HEK293 (cell line): ENCODE data around the gene CCDC57.

Source experiments
- KLF10 ChIP-seq: fragments of 450-650 bp; IDR thresholded peaks from 2 replicates; pipeline ENCODE4 v1.5.1; 2018; ENCODE audit warnings: missing biosample characterization, mild to moderate bottlenecking, missing genetic modification characterization
- KLF17 ChIP-seq: fragments of 450-650 bp; formaldehyde crosslinking; IDR thresholded peaks from 2 replicates; pipeline ENCODE4 v1.5.1; 2016; ENCODE audit warnings: missing biosample characterization, missing genetic modification characterization
- REPIN1 ChIP-seq: fragments of 450-650 bp; formaldehyde crosslinking; IDR thresholded peaks from 2 replicates; pipeline ENCODE4 v1.5.1; 2017; ENCODE audit warnings: missing biosample characterization, missing genetic modification characterization, low read depth
- SALL2 ChIP-seq: fragments of 450-650 bp; formaldehyde crosslinking; IDR thresholded peaks from 2 replicates; pipeline ENCODE4 v1.5.0; 2017; ENCODE audit warnings: missing biosample characterization, mild to moderate bottlenecking, missing genetic modification characterization, borderline replicate concordance
- SP7 ChIP-seq: fragments of 450-650 bp; formaldehyde crosslinking; IDR thresholded peaks from 2 replicates; pipeline ENCODE4 v1.5.1; 2016; ENCODE audit warnings: missing biosample characterization, missing genetic modification characterization
- WT1 ChIP-seq: fragments of 450-650 bp; formaldehyde crosslinking; IDR thresholded peaks from 2 replicates; pipeline ENCODE4 v1.5.1; 2016; ENCODE audit warnings: missing biosample characterization, missing genetic modification characterization
- ZBTB48 ChIP-seq: fragments of 450-650 bp; formaldehyde crosslinking; IDR thresholded peaks from 2 replicates; pipeline ENCODE4 v1.5.1; 2016; ENCODE audit warnings: missing biosample characterization, missing genetic modification characterization
- ZFHX2 ChIP-seq: fragments of 450-650 bp; formaldehyde crosslinking; conservative IDR thresholded peaks from 2 replicates; pipeline ENCODE4 v1.5.1; 2016; ENCODE audit warnings: missing biosample characterization, missing genetic modification characterization
- ZFP3 ChIP-seq: fragments of 450-650 bp; formaldehyde crosslinking; IDR thresholded peaks from 2 replicates; pipeline ENCODE4 v1.5.1; 2016; ENCODE audit warnings: low read depth, missing biosample characterization, missing genetic modification characterization
- ZFP41 ChIP-seq: fragments of 450-650 bp; formaldehyde crosslinking; IDR thresholded peaks from 2 replicates; pipeline ENCODE4 v1.5.1; 2016; ENCODE audit warnings: missing biosample characterization, missing genetic modification characterization, borderline replicate concordance
- ZNF121 ChIP-seq: fragments of 450-650 bp; formaldehyde crosslinking; IDR thresholded peaks from 2 replicates; pipeline ENCODE4 v1.5.1; 2016; ENCODE audit warnings: missing biosample characterization, missing genetic modification characterization
- ZNF138 ChIP-seq: fragments of 450-650 bp; formaldehyde crosslinking; IDR thresholded peaks from 2 replicates; pipeline ENCODE4 v1.5.1; 2016; ENCODE audit warnings: missing biosample characterization, missing genetic modification characterization, borderline replicate concordance
- ZNF140 ChIP-seq: fragments of 450-650 bp; formaldehyde crosslinking; IDR thresholded peaks from 2 replicates; pipeline ENCODE4 v1.5.1; 2016; ENCODE audit warnings: missing biosample characterization, missing genetic modification characterization
- ZNF146 ChIP-seq: fragments of 450-650 bp; formaldehyde crosslinking; IDR thresholded peaks from 2 replicates; pipeline ENCODE4 v1.5.1; 2016; ENCODE audit warnings: missing biosample characterization, missing genetic modification characterization
- ZNF155 ChIP-seq: fragments of 450-650 bp; formaldehyde crosslinking; IDR thresholded peaks from 2 replicates; pipeline ENCODE4 v1.5.1; 2016; ENCODE audit warnings: missing biosample characterization, missing genetic modification characterization
- ZNF16 ChIP-seq: fragments of 450-650 bp; formaldehyde crosslinking; IDR thresholded peaks from 2 replicates; pipeline ENCODE4 v1.5.1; 2016; ENCODE audit warnings: low read depth, missing biosample characterization, missing genetic modification characterization
- ZNF169 ChIP-seq: fragments of 450-650 bp; formaldehyde crosslinking; IDR thresholded peaks from 2 replicates; pipeline ENCODE4 v1.5.1; 2016; ENCODE audit warnings: missing biosample characterization, missing genetic modification characterization
- ZNF184 ChIP-seq: fragments of 450-650 bp; IDR thresholded peaks from 2 replicates; pipeline ENCODE4 v1.5.1; 2018; ENCODE audit warnings: missing biosample characterization, mild to moderate bottlenecking, missing genetic modification characterization
- ZNF2 ChIP-seq: fragments of 450-650 bp; formaldehyde crosslinking; IDR thresholded peaks from 2 replicates; pipeline ENCODE4 v1.5.1; 2016; ENCODE audit warnings: missing biosample characterization, missing genetic modification characterization
- ZNF221 ChIP-seq: fragments of 450-650 bp; formaldehyde crosslinking; IDR thresholded peaks from 2 replicates; pipeline ENCODE4 v1.5.1; 2017; ENCODE audit warnings: missing biosample characterization, missing genetic modification characterization, borderline replicate concordance
- ZNF239 ChIP-seq: fragments of 450-650 bp; formaldehyde crosslinking; IDR thresholded peaks from 2 replicates; pipeline ENCODE4 v1.5.1; 2016; ENCODE audit warnings: missing biosample characterization, missing genetic modification characterization
- ZNF248 ChIP-seq: fragments of 450-650 bp; formaldehyde crosslinking; IDR thresholded peaks from 2 replicates; pipeline ENCODE4 v1.5.1; 2017; ENCODE audit warnings: missing biosample characterization, missing genetic modification characterization
- ZNF394 ChIP-seq: fragments of 450-650 bp; formaldehyde crosslinking; IDR thresholded peaks from 2 replicates; pipeline ENCODE4 v1.5.1; 2016; ENCODE audit warnings: missing biosample characterization, missing genetic modification characterization, mild to moderate bottlenecking, moderate library complexity, borderline replicate concordance
- ZNF423 ChIP-seq: fragments of 450-650 bp; formaldehyde crosslinking; IDR thresholded peaks from 2 replicates; pipeline ENCODE4 v1.5.1; 2016; ENCODE audit warnings: missing biosample characterization, missing genetic modification characterization
- ZNF473 ChIP-seq: fragments of 450-650 bp; formaldehyde crosslinking; IDR thresholded peaks from 2 replicates; pipeline ENCODE4 v1.5.1; 2017; ENCODE audit warnings: missing biosample characterization, missing genetic modification characterization
- ZNF530 ChIP-seq: fragments of 450-650 bp; formaldehyde crosslinking; IDR thresholded peaks from 2 replicates; pipeline ENCODE4 v1.5.1; 2016; ENCODE audit warnings: low read depth, missing biosample characterization, missing genetic modification characterization
- ZNF596 ChIP-seq: fragments of 450-650 bp; IDR thresholded peaks from 2 replicates; pipeline ENCODE4 v1.5.0; 2018; ENCODE audit warnings: missing biosample characterization, mild to moderate bottlenecking, missing genetic modification characterization, moderate library complexity
- ZNF639 ChIP-seq: fragments of 450-650 bp; formaldehyde crosslinking; IDR thresholded peaks from 2 replicates; pipeline ENCODE4 v1.5.1; 2016; ENCODE audit warnings: missing biosample characterization, missing genetic modification characterization
- ZNF670 ChIP-seq: fragments of 450-650 bp; formaldehyde crosslinking; IDR thresholded peaks from 2 replicates; pipeline ENCODE4 v1.5.1; 2016; ENCODE audit warnings: missing biosample characterization, missing genetic modification characterization, low read depth
- ZNF707 ChIP-seq: fragments of 450-650 bp; formaldehyde crosslinking; IDR thresholded peaks from 2 replicates; pipeline ENCODE4 v1.5.1; 2016; ENCODE audit warnings: missing biosample characterization, missing genetic modification characterization
- ZSCAN18 ChIP-seq: fragments of 450-650 bp; formaldehyde crosslinking; IDR thresholded peaks from 2 replicates; pipeline ENCODE4 v1.5.1; 2016; ENCODE audit warnings: missing biosample characterization, missing genetic modification characterization
- TF ChIP-seq, protein P1 (sequence below): fragments of 450-650 bp; IDR thresholded peaks from 2 replicates; pipeline ENCODE4 v1.5.1; 2018; ENCODE audit warnings: missing biosample characterization, mild to moderate bottlenecking, missing genetic modification characterization
- TF ChIP-seq, protein P2 (sequence below): fragments of 450-650 bp; formaldehyde crosslinking; IDR thresholded peaks from 2 replicates; pipeline ENCODE4 v1.5.1; 2016; ENCODE audit warnings: missing biosample characterization, missing genetic modification characterization, borderline replicate concordance

CCDC57 gene

GRCh38 chr17:82238472-82239201 is 26.0 kb upstream of the CCDC57 start (continued):
- TF ChIP-seq ZFHX2 (tag by site-specific recombination), result peak; percentile 88
- no peak for TF ChIP-seq ZNF184 (tag by site-specific recombination)
- no peak for TF ChIP-seq ZNF169 (tag by site-specific recombination)
- no peak for TF ChIP-seq KLF10 (tag by site-specific recombination)
- TF ChIP-seq ZNF530, result no peak
- no peak for TF ChIP-seq REPIN1
- TF ChIP-seq ZNF146 (tag by site-specific recombination), result no peak
- no peak for TF ChIP-seq ZNF707 (tag by site-specific recombination)
- peak; percentile 29; the same call in 1 of the 2 replicates for TF ChIP-seq ZNF394 (tag by site-specific recombination)
- no peak for TF ChIP-seq ZNF121 (tag by site-specific recombination)
- no peak for TF ChIP-seq ZFP41 (tag by site-specific recombination)
- TF ChIP-seq ZFP3 (tag by site-specific recombination), result no peak
- no peak for TF ChIP-seq ZNF2 (tag by site-specific recombination)
- TF ChIP-seq ZNF473 (tag by site-specific recombination), result no peak
- TF ChIP-seq ZNF138 (tag by site-specific recombination), result no peak
- TF ChIP-seq, protein P1, sequence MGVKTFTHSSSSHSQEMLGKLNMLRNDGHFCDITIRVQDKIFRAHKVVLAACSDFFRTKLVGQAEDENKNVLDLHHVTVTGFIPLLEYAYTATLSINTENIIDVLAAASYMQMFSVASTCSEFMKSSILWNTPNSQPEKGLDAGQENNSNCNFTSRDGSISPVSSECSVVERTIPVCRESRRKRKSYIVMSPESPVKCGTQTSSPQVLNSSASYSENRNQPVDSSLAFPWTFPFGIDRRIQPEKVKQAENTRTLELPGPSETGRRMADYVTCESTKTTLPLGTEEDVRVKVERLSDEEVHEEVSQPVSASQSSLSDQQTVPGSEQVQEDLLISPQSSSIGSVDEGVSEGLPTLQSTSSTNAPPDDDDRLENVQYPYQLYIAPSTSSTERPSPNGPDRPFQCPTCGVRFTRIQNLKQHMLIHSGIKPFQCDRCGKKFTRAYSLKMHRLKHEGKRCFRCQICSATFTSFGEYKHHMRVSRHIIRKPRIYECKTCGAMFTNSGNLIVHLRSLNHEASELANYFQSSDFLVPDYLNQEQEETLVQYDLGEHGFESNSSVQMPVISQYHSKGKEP (tag by site-specific recombination), result no peak
- no peak; the same call in 1 of the 2 replicates for TF ChIP-seq WT1 (tag by site-specific recombination)
- TF ChIP-seq ZNF596 (tag by site-specific recombination), result no peak
- no peak; the same call in 1 of the 2 replicates for TF ChIP-seq KLF17 (tag by site-specific recombination)
- TF ChIP-seq ZNF221 (tag by site-specific recombination), result no peak
- peak; percentile 84 for TF ChIP-seq SP7 (tag by site-specific recombination)
- no peak for TF ChIP-seq ZNF639 (tag by site-specific recombination)
- no peak for TF ChIP-seq SALL2 (tag by site-specific recombination)
- TF ChIP-seq ZSCAN18, result no peak
- TF ChIP-seq ZNF670 (tag by site-specific recombination), result no peak
- no peak for TF ChIP-seq ZNF16 (tag by site-specific recombination)
- TF ChIP-seq ZNF140 (tag by site-specific recombination), result no peak
- TF ChIP-seq, protein P2, sequence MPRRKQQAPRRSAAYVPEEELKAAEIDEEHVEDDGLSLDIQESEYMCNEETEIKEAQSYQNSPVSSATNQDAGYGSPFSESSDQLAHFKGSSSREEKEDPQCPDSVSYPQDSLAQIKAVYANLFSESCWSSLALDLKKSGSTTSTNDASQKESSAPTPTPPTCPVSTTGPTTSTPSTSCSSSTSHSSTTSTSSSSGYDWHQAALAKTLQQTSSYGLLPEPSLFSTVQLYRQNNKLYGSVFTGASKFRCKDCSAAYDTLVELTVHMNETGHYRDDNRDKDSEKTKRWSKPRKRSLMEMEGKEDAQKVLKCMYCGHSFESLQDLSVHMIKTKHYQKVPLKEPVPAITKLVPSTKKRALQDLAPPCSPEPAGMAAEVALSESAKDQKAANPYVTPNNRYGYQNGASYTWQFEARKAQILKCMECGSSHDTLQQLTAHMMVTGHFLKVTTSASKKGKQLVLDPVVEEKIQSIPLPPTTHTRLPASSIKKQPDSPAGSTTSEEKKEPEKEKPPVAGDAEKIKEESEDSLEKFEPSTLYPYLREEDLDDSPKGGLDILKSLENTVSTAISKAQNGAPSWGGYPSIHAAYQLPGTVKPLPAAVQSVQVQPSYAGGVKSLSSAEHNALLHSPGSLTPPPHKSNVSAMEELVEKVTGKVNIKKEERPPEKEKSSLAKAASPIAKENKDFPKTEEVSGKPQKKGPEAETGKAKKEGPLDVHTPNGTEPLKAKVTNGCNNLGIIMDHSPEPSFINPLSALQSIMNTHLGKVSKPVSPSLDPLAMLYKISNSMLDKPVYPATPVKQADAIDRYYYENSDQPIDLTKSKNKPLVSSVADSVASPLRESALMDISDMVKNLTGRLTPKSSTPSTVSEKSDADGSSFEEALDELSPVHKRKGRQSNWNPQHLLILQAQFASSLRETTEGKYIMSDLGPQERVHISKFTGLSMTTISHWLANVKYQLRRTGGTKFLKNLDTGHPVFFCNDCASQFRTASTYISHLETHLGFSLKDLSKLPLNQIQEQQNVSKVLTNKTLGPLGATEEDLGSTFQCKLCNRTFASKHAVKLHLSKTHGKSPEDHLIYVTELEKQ (tag by site-specific recombination), result no peak
- TF ChIP-seq ZNF248 (tag by site-specific recombination), result no peak
- TF ChIP-seq ZNF239 (tag by site-specific recombination), result no peak
- no peak for TF ChIP-seq ZNF155
- peak; percentile 49; the same call in 1 of the 2 replicates for TF ChIP-seq ZNF423 (tag by site-specific recombination)
- TF ChIP-seq ZBTB48, result no peak
